ENCODE data around the gene DDX52. TPM values are rescaled to one million over a fixed set of nuclear protein-coding genes. Genes with fewer than 3 reads are reported as not detected.
A peak's percentile ranks its signal among the peaks of the same experiment; 100 is the strongest.

The DDX52 gene
- total and polyA plus RNA-seq, 2 of the 13 experiments (the other 11 are each of a cell fraction or from before 2014, with no cell fraction given) = 8.9 to 36.1 TPM

DNA sequence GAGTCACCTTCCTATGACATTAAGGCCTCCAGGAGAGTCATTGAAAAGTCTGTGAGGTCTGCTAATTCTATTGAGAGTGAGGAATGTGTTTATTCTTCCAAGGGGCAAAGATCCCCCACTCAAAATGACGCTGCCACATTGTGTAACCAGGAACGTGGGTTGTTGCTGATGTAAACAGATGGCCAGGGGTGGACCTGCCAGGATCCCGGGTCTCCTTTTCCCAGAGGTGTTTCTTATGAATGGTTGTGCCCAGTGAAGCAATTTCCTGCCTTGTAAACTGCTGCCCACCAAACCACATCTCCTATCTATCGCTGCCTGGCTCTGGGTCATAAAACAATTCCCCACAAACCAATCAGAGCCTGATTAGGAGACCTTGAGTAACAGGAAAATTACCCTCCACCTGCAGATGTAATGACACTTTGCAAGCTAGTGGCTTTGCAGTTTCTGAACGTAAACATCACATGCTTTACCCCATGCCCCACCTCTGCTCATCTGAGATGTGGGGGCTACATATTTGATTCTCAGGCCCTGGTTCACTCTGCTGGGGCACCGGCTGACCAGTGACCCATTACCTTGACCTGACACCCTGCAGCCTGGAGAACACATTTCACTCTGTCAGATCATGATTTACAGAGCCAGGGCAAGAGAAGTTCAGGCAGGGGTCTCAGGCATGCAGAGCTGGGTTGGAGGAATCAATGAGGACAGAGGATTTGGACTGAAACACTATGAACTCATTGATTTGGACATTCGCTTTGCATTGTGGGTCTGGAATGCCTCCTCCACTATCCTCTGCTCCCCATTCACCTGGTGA is 33.1 kb upstream of the DDX52 start (continued):
- TF ChIP-seq ZZZ3 (CRISPR knock-in tag; IDR thresholded peaks at IDR 0.05; ENCODE audit: borderline replicate concordance) (no peak), HNRNPUL1 (IDR thresholded peaks at IDR 0.05; ENCODE audit: low read depth, low read length) (no peak), ZSCAN12 (CRISPR knock-in tag; IDR thresholded peaks at IDR 0.05) (0 out of 2 replicates have a peak, but pooled peaks have one; percentile 17), ZNF121 (CRISPR knock-in tag; IDR thresholded peaks at IDR 0.05) (no peak), TSC22D2 (CRISPR knock-in tag; IDR thresholded peaks at IDR 0.05; ENCODE audit: borderline replicate concordance) (0 out of 2 replicates have a peak, but pooled peaks have one; percentile 28), RORA (CRISPR knock-in tag; IDR thresholded peaks at IDR 0.05) (no peak), GATA4 (IDR thresholded peaks at IDR 0.05; ENCODE audit: borderline replicate concordance, low read depth) (no peak), ZNF12 (CRISPR knock-in tag; IDR thresholded peaks at IDR 0.05) (0 out of 2 replicates have a peak, but pooled peaks have one; percentile 23), MXI1 (IDR thresholded peaks at IDR 0.05; ENCODE audit: borderline replicate concordance, low read depth, low read length) (peak; percentile 53; the same call in 1 of the 3 replicates), ZNF841 (CRISPR knock-in tag; IDR thresholded peaks at IDR 0.05; ENCODE audit: borderline replicate concordance) (no peak), ZNF772 (CRISPR knock-in tag; IDR thresholded peaks at IDR 0.05) (0 out of 2 replicates have a peak, but pooled peaks have one; percentile 42), RFX1 (IDR thresholded peaks at IDR 0.05) (no peak), JUN (CRISPR knock-in tag; IDR thresholded peaks at IDR 0.05) (no peak)
- TF ChIP-seq, protein P1, sequence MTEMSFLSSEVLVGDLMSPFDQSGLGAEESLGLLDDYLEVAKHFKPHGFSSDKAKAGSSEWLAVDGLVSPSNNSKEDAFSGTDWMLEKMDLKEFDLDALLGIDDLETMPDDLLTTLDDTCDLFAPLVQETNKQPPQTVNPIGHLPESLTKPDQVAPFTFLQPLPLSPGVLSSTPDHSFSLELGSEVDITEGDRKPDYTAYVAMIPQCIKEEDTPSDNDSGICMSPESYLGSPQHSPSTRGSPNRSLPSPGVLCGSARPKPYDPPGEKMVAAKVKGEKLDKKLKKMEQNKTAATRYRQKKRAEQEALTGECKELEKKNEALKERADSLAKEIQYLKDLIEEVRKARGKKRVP (CRISPR knock-in tag; IDR thresholded peaks at IDR 0.05) = peak in 1 of 2 experiments; percentile 79; a peak in 2 of 4 replicates
- TF ChIP-seq, protein P2, sequence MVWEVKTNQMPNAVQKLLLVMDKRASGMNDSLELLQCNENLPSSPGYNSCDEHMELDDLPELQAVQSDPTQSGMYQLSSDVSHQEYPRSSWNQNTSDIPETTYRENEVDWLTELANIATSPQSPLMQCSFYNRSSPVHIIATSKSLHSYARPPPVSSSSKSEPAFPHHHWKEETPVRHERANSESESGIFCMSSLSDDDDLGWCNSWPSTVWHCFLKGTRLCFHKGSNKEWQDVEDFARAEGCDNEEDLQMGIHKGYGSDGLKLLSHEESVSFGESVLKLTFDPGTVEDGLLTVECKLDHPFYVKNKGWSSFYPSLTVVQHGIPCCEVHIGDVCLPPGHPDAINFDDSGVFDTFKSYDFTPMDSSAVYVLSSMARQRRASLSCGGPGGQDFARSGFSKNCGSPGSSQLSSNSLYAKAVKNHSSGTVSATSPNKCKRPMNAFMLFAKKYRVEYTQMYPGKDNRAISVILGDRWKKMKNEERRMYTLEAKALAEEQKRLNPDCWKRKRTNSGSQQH (CRISPR knock-in tag; IDR thresholded peaks at IDR 0.05; ENCODE audit: low read depth) = peak; percentile 65; the same call in 1 of the 2 replicates
- TF ChIP-seq, protein P3, sequence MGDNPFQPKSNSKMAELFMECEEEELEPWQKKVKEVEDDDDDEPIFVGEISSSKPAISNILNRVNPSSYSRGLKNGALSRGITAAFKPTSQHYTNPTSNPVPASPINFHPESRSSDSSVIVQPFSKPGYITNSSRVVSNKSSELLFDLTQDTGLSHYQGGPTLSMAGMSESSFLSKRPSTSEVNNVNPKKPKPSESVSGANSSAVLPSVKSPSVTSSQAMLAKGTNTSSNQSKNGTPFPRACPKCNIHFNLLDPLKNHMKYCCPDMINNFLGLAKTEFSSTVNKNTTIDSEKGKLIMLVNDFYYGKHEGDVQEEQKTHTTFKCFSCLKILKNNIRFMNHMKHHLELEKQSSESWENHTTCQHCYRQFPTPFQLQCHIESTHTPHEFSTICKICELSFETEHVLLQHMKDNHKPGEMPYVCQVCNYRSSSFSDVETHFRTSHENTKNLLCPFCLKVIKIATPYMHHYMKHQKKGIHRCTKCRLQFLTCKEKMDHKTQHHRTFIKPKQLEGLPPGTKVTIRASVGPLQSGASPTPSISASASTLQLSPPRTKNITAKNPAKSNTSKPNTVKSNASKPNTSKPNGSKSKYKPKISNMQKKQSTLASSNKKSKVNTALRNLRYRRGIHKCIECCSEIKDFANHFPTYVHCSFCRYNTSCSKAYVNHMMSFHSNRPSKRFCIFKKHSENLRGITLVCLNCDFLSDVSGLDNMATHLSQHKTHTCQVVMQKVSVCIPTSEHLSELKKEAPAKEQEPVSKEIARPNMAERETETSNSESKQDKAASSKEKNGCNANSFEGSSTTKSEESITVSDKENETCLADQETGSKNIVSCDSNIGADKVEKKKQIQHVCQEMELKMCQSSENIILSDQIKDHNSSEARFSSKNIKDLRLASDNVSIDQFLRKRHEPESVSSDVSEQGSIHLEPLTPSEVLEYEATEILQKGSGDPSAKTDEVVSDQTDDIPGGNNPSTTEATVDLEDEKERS (CRISPR knock-in tag; IDR thresholded peaks at IDR 0.05) = peak; percentile 84
- TF ChIP-seq, protein P4, sequence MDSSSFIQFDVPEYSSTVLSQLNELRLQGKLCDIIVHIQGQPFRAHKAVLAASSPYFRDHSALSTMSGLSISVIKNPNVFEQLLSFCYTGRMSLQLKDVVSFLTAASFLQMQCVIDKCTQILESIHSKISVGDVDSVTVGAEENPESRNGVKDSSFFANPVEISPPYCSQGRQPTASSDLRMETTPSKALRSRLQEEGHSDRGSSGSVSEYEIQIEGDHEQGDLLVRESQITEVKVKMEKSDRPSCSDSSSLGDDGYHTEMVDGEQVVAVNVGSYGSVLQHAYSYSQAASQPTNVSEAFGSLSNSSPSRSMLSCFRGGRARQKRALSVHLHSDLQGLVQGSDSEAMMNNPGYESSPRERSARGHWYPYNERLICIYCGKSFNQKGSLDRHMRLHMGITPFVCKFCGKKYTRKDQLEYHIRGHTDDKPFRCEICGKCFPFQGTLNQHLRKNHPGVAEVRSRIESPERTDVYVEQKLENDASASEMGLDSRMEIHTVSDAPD (CRISPR knock-in tag; IDR thresholded peaks at IDR 0.05) = no peak

Measured in HepG2 (cell line).